ENCODE results near the gene SYT8. TPM values are rescaled to one million over a fixed set of nuclear protein-coding genes. Genes with fewer than 3 reads are reported as not detected.
A peak's percentile ranks its signal among the peaks of the same experiment; 100 is the strongest.

The SYT8 gene
- total RNA-seq, 2 experiments from 2014 or later, result not detected

DNA sequence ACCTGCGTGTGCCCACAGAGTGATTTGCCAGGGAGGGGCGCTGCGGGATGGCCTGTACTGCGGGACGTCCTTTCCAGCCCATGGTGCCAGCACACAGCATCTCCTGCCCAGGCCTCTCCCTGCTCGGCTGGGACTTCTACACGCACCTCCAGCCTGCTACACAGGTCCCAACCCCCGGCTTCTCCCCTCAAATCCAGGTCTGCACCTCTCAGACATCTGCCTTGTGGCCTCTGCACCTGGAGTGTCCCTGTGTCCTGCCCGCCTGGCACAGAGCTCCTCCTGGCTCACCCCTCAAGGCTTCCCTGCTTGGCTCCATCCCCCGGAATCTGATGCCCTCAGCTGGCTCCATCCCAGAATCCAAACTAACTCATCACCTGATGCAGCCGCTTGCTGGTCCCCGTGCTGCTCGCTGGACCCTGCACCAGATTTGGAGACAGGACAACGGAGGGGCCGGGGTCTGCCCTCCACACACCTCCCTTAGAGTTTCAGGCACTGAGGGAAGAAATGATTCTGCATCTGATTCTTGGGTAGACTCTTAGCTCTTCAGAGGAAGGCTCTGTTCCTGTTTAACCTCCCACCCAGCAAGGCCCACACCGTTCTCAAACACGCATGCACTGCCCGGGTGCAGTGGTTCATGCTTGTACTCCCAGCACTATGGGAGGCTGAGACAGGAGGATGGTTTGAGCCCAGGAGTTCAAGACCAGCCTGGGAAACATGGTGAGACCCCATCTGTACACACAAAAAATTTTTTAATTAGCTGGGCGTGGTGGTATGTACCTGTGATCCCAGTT, 14.0 kb downstream of the SYT8 start:
- CTCF ChIA-PET, result interaction anchor here (1.2 to 3.1 kb wide), 6 partner anchors 16 to 196 kb away, joined by 4 to 21 read pairs (median 8); no protein-coding TSS in a partner anchor

DNA sequence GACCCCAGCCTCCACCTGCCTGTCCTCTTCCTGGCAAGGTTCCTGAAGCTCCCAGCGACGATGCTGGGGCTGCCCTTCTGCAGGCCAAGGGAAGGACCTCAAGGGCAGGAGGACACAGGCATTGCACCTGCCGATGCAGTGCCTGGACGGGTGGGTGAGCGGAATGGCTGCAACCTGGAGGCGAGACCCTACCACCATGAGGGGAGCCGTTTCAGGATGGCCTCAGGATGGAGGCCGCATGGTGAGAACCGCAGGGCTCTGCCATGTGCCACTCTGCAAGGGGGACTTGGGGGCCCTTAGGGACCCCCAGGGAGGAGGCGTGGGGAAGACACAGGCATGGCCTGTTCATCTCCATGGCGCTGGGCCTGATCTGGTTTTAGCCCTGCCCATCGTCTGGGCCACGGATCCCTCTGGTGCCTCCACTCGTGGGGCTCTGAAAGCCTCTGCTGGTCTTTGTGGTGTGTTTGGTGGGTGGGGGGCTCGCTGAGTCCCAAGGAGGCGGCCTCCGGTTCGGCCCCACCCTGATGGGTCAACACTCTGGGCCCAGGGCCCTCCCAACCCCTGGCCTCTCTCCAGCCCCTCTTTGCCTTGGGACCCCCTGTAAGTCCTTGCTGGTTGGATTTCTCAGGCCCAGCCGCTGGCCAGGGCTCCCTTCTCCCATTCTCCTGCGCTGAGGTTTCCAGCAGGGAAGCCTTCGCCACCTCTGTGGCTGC, 16.8 kb downstream of the SYT8 start:
- POLR2A ChIA-PET, result interaction anchor here (0.9 to 3.8 kb wide), 4 partner anchors 10 to 96 kb away, joined by 3 to 16 read pairs (median 11); partner anchors contain the start of gene MRPL23
- peaks cover 74% of the 10 kb centered on the region for H3K4me1 Mint-ChIP-seq (ENCODE audit: low read depth)

More for the DNA sequence above, 14.0 kb downstream of the SYT8 start:
- DNase-seq (no peak), ATAC-seq (no peak)
- H3K36me3 Mint-ChIP-seq (ENCODE audit: low read depth), result peaks cover 10% of the 10 kb centered on the region
- no peaks in the 10 kb centered on the region for H3K9me3 Mint-ChIP-seq (ENCODE audit: insufficient read depth)
- H3K27ac Mint-ChIP-seq, result peak overlapping the region; percentile 63
- H3K4me3 Mint-ChIP-seq, result no peak overlapping the region
- POLR2A ChIA-PET, result interaction anchor here (0.7 to 3.2 kb wide), 2 partner anchors 41 to 96 kb away, joined by 4 to 11 read pairs; no protein-coding TSS in a partner anchor
- H3K27me3 Mint-ChIP-seq (ENCODE audit: low read depth), result peaks cover 11% of the 10 kb centered on the region
- H3K4me1 Mint-ChIP-seq (ENCODE audit: low read depth), result peaks cover 88% of the 10 kb centered on the region

DNA sequence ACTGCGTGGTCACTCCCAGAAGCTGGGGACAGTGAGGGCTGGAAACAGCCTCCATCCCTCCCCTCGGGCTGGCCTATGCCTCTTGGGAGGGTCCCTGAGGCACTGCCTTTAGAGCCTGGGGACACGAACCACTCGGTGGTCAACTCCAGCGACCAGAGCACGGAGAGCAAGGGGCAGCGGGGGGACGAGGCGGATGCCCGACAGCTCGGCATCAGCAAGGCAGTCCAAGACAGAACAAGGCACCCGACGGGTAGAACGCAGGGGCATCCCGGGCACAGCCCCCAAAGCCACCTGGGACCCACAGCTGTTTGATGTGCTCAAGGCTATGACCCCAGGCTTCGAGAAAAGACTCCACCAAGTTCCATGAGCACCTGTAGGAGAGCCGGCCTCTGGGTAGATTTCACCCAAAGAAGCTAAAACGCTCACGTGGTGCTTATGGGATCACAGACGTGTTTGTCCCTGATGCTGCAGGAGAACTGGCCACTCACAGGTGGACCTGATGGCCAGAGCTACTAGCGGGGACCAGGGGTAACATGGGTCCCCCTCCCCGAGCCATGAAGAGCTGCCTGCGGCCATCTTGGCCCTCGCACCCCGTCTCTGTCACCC, 17.6 kb downstream of the SYT8 start:
- peak overlapping the region; percentile 99 for H3K4me3 Mint-ChIP-seq
- POLR2A ChIA-PET, result interaction anchor here (0.6 to 3.8 kb wide), 4 partner anchors 10 to 70 kb away, joined by 3 to 16 read pairs (median 9); no protein-coding TSS in a partner anchor
- ATAC-seq (peak; percentile 3), DNase-seq (no peak)
- peaks cover 24% of the 10 kb centered on the region for H3K36me3 Mint-ChIP-seq (ENCODE audit: low read depth)
- peaks cover 67% of the 10 kb centered on the region for H3K4me1 Mint-ChIP-seq (ENCODE audit: low read depth)
- peak overlapping the region; percentile 98 for H3K27ac Mint-ChIP-seq
- no peaks in the 10 kb centered on the region for H3K9me3 Mint-ChIP-seq (ENCODE audit: insufficient read depth)
- H3K27me3 Mint-ChIP-seq (ENCODE audit: low read depth), result peaks cover 4% of the 10 kb centered on the region
- CTCF ChIA-PET, result interaction anchor here (0.9 to 3.1 kb wide), 7 partner anchors 14 to 150 kb away, joined by 3 to 23 read pairs (median 4); partner anchors contain the start of gene TNNI2

More for the DNA sequence above, 16.8 kb downstream of the SYT8 start:
- Mint-ChIP-seq H3K4me3 (peak overlapping the region; percentile 99), H3K9me3 (ENCODE audit: insufficient read depth) (no peaks in the 10 kb centered on the region), H3K27ac (peak overlapping the region; percentile 98), H3K36me3 (ENCODE audit: low read depth) (peaks cover 24% of the 10 kb centered on the region), H3K27me3 (ENCODE audit: low read depth) (peaks cover 5% of the 10 kb centered on the region)
- CTCF ChIA-PET, result interaction anchor here (0.8 to 3.1 kb wide), 14 partner anchors 9 to 305 kb away, joined by 3 to 21 read pairs (median 6); partner anchors contain the start of gene TNNI2
- DNase-seq, result no peak
- ATAC-seq, result no peak

DNA sequence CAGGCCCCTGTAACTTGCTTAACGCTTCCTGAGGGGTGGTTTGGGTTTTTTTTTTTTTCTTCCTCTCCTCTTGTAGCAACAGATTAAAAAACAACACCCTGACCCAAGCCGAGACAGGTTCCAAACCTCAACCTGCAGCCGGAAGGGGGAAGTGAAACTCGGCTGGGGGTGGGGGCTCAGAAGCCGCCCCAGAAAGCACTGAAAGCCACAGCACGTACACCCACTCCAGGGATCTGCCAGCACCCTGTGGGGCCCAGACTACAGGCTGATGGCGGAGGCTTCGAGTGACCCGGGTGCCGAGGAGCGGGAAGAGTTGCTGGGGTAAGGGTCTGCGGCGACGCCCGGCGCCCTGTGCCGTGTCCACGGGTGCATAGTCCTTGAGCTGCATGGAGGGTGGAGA, 18.1 kb downstream of the SYT8 start, which contains the start of gene LSP1:
TSS of gene LSP1 (plus strand) at position 208 of the 400 bp plus-strand sequence. CDS start at position 269, 61 bp downstream.
- ChIA-PET POLR2A (interaction anchor here (0.6 to 3.8 kb wide), 8 partner anchors 9 to 69 kb away, joined by 3 to 16 read pairs (median 4); partner anchors contain the start of gene TNNI2), CTCF (interaction anchor here (0.9 to 3.1 kb wide), 10 partner anchors 14 to 200 kb away, joined by 3 to 23 read pairs (median 4); partner anchors contain the start of genes SYT8 and TNNI2)
- peaks cover 3% of the 10 kb centered on the region for H3K27me3 Mint-ChIP-seq (ENCODE audit: low read depth)
- peak within 1 kb of the TSS; percentile 98 for H3K27ac Mint-ChIP-seq
- DNase-seq (peak; percentile 93), ATAC-seq (peak; percentile 63)
- H3K9me3 Mint-ChIP-seq (ENCODE audit: insufficient read depth), result no peaks in the 10 kb centered on the region
- peaks cover 24% of the 10 kb centered on the region for H3K36me3 Mint-ChIP-seq (ENCODE audit: low read depth)
- peaks cover 63% of the 10 kb centered on the region for H3K4me1 Mint-ChIP-seq (ENCODE audit: low read depth)
- peak within 1 kb of the TSS; percentile 99 for H3K4me3 Mint-ChIP-seq

- Mint-ChIP-seq H3K27me3 (ENCODE audit: low read depth) (no peaks in the 10 kb centered on the region), H3K27ac (peak overlapping the region; percentile 98)
Measured at GRCh38 chr11:1853376-1854131, 18.8 kb downstream of the SYT8 start.

GRCh38 chr11:1854132-1854948, 19.6 kb downstream of the SYT8 start:
- ATAC-seq (no peak), DNase-seq (peak; percentile 34)
- POLR2A ChIA-PET, result interaction anchor here (0.7 to 3.8 kb wide), 6 partner anchors 12 to 63 kb away, joined by 4 to 16 read pairs (median 7); no protein-coding TSS in a partner anchor
- Mint-ChIP-seq H3K9me3 (ENCODE audit: insufficient read depth) (no peaks in the 10 kb centered on the region), H3K4me3 (peak overlapping the region; percentile 99), H3K36me3 (ENCODE audit: low read depth) (peaks cover 28% of the 10 kb centered on the region), H3K27ac (peak overlapping the region; percentile 98), H3K27me3 (ENCODE audit: low read depth) (no peaks in the 10 kb centered on the region), H3K4me1 (ENCODE audit: low read depth) (peaks cover 52% of the 10 kb centered on the region)
- CTCF ChIA-PET, result interaction anchor here (0.8 to 3.1 kb wide), 7 partner anchors 14 to 202 kb away, joined by 3 to 23 read pairs (median 7); partner anchors contain the start of gene TNNI2

More at GRCh38 chr11:1853376-1854131, 18.8 kb downstream of the SYT8 start:
- Mint-ChIP-seq H3K4me1 (ENCODE audit: low read depth) (peaks cover 60% of the 10 kb centered on the region), H3K36me3 (ENCODE audit: low read depth) (peaks cover 24% of the 10 kb centered on the region), H3K4me3 (peak overlapping the region; percentile 99), H3K9me3 (ENCODE audit: insufficient read depth) (no peaks in the 10 kb centered on the region)
- ChIA-PET POLR2A (interaction anchor here (0.6 to 3.8 kb wide), 8 partner anchors 9 to 94 kb away, joined by 3 to 16 read pairs (median 4); partner anchors contain the start of gene TNNI2), CTCF (interaction anchor here (0.7 to 3.1 kb wide), 9 partner anchors 13 to 201 kb away, joined by 3 to 23 read pairs (median 4); partner anchors contain the start of genes SYT8 and TNNI2)
- DNase-seq, result peak; percentile 38
- ATAC-seq, result peak; percentile 5

DNA sequence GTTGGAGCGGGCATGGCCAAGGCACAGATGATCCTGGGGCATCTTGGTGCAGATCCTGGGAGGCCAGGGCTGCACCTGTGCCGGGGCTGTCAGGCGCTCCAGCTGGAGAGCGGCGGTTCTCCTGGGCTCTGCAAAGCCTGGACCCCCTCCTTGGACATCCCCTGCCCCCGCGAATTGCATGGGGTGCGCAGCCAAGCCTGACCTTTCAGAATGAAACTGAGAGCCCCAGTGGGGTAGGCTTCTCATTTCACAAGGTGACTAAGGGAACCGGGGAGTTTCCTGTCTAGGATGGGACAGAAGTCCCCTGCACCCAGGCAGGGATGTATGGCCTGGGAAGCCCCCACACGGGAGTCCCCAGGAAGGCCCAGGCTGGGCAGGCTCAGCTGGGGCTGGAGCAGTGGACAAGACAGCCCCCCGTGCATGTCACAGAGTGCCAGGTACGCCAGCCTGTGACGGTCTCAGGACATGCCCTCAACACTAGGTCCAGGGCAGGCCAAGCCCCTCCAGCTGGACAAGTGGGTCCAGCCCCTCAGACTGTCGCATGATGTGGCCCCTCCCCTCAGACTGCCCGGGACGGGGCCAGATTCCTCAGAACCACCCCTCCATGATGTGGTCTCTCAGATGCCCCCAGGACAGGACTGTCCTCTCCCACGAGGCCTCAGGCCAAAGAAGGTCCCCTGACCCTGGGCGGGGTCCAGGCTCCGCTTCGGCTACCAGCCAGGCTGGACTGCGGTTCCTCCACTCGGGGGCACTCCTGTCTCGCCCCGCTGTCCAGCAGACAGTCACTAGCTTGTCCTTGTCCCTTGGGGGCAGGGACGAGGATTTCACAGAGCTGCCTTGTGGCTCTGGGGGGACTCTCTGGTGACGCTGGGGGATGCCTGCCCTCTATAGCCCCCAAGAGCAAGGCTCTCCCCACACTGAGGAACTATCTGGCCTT, 20.4 kb downstream of the SYT8 start:
- ATAC-seq, result no peak
- ChIA-PET POLR2A (interaction anchor here (2.0 kb wide), 1 partner anchor 34 kb away, joined by 7 read pairs; no protein-coding TSS in a partner anchor), CTCF (interaction anchor here (0.9 to 2.3 kb wide), 4 partner anchors 17 to 34 kb away, joined by 3 to 12 read pairs (median 6); partner anchors contain the start of gene TNNI2)
- Mint-ChIP-seq H3K9me3 (ENCODE audit: insufficient read depth) (no peaks in the 10 kb centered on the region), H3K27ac (no peak overlapping the region), H3K36me3 (ENCODE audit: low read depth) (peaks cover 29% of the 10 kb centered on the region), H3K4me1 (ENCODE audit: low read depth) (peaks cover 43% of the 10 kb centered on the region), H3K4me3 (peak overlapping the region; percentile 99), H3K27me3 (ENCODE audit: low read depth) (no peaks in the 10 kb centered on the region)
- peak; percentile 35 for DNase-seq

GRCh38 chr11:1855886-1856265, 21.1 kb downstream of the SYT8 start:
- ChIA-PET POLR2A (interaction anchor here (0.8 to 2.0 kb wide), 2 partner anchors 34 to 66 kb away, joined by 3 to 7 read pairs; no protein-coding TSS in a partner anchor), CTCF (interaction anchor here (0.9 to 2.3 kb wide), 3 partner anchors 15 to 26 kb away, joined by 3 to 12 read pairs (median 3); no protein-coding TSS in a partner anchor)
- Mint-ChIP-seq H3K36me3 (ENCODE audit: low read depth) (peaks cover 29% of the 10 kb centered on the region), H3K27me3 (ENCODE audit: low read depth) (no peaks in the 10 kb centered on the region), H3K4me3 (peak overlapping the region; percentile 46), H3K27ac (no peak overlapping the region), H3K4me1 (ENCODE audit: low read depth) (peaks cover 38% of the 10 kb centered on the region), H3K9me3 (ENCODE audit: insufficient read depth) (no peaks in the 10 kb centered on the region)
- no peak for DNase-seq
- no peak for ATAC-seq

Data from activated CD8-positive, alpha-beta T cell treated with anti-CD3 and anti-CD28 coated beads, Interleukin-2, amount 10 ng/mL, durations not matched to agents 7 days and 5 days (primary cell).